HG02852 (cell line): ENCODE measurements around the gene TSC1.

ENCODE experiments used
- ATAC-seq: cut with Tn5 transposase; IDR thresholded peaks from one replicate; pipeline ENCODE4 v1.9.1; 2021; ENCODE audit warnings: mild to moderate bottlenecking, moderate library complexity; ENCODE audit not compliant: unreplicated experiment

TSC1 gene

DNA sequence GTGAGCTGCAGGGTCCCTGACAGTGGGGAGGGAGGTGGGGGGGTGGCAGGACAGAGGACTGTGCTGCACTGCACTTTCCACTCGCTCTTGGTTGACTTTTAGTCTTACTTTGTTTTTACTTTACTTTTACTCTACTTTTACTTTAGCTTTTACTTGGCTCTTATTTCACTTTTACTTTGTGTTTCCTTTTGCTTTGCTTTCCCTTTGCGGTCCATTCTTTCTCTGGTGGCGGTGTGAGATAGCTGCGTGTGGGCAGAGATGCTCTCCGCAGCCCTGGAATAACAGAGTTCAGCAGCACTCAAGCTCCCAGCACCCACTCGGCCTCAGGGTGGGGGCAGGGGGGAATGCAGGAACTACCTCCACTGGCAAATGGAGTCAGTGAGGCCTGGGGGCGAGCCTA lies 71.0 kb downstream of the TSC1 start:
- no peak for ATAC-seq

DNA sequence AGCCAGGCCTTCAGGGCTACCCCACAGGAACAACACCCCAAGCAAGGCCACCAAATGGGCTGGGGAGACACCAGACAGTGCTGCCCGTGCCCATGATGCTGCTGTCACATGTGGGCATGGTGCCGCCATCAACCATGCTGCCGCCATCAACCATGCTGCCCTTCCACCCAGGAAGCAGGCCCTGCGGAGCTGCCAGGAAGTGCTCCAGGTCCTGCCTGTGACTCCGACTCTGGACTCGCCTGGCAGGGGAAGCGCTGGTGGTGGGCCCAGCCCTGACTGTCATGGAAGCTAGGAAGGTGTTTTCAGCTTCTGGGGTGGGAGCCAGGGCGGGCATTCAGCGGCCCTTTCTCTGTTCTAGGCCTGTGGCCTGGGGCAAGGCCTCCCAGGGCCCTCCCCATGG lies 75.2 kb downstream of the TSC1 start:
- ATAC-seq, result no peak

DNA sequence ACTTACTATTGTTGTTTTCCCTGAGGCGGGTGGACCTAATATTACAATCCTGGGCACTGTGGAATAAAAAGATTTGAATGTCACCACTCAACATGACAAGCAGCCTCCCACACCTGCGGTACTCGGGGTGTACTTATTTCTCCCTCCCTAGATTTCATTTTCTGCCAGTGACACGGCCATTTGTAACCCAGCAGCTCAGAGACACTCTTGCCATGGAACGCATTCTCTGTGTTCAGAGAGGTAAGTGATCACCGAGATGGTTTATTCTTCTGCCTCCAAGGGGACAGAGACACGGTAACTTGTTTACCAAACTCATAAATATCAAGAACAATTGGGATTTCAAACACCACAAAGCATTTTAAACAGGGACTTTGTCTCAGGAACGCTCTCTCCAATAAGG lies 77.5 kb downstream of the TSC1 start:
- ATAC-seq, result no peak

DNA sequence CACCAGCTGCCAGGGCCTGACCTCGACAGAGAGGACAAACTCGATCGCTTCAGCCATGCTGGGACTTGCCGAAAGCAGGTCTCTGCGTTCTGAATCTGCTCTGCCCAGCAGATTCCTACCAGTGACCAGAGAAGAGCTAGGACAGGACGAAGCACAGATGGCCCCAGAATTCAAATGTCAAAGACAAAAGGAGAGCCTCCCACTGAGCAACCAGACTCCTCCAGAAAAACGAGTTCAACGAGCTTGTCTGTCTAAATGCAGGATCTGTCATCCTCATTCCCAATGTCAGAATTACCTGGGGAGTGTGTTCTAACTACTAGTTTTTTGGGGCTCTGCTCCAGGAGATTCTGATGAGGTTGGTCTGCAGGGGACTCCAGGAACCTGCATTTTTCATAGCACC lies 79.7 kb downstream of the TSC1 start:
- ATAC-seq, result no peak

DNA sequence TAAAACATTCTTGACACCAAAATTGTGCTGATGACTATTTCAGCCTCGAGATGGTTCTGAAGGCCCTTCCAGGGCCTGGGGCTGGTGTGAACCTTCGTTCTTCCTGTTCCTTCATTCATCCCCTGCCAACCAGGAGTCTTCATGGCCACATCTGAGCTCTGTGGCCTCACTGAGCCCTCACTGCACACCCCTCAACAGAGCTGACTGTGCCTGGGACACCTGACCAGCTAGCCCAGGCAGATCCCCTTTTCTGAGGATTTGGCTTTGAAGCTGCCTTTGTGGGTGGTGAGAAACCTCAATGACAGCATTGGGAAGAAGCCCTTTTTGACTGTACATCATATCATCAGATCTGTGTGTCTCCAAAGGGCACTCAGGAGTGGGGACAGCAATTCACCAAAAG lies 80.1 kb downstream of the TSC1 start:
- no peak for ATAC-seq

DNA sequence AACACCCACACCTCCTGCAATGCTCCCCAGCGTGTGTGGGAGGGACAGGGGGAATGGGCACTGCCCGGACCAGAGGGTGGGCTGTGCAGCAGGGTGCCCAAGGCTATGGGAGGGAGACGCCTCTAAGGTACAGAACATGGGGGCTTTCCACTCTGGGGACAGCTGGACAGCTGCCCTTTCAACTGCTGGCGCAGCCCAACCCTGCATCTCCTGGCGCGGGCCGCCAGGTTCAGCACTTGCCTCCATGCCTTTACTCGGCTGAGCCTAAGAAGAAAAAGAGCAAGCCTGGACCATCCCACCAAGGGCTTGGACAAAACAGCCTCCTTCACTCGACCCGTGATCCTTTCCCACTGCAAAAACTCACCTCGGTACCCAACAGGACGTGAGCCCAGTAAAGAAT lies 81.3 kb downstream of the TSC1 start:
- ATAC-seq, result no peak

DNA sequence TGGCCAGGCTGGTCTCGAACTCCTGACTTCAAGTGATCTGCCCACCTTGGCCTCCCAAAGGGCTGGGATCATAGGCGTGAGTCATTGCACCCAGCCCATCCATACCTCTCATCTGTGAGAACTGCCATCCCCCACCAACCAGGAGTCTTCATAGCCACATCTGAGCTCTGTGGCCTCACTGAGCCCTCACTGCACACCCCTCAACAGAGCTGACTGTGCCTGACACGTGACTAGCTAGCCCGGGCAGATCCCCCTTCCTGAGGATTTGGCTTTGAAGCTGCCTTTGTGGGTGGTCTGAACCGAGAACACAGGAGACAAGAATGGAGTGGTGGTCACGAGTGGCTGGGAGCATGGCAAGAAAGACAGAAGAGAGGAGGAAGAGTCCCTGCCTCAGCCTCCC lies 81.9 kb downstream of the TSC1 start:
- no peak for ATAC-seq

DNA sequence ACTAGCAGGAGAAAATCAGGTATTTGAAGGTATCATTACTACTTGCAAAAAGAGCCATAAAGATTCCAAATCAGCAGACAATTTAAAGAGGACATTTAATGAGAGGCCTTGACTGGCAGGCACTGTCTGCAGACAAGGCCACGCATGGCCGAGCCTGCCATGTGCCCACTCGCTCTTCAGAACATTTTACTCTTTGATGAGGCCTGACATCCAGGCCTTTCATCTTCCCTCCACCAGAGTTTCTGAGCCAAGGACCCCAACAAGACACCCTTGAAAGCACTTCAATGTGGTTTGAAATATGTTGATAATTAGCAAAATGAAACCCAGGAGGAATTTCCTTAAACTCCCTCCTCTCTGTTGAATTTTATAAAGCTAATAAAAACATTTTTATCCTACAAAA lies 82.8 kb downstream of the TSC1 start:
- no peak for ATAC-seq

DNA sequence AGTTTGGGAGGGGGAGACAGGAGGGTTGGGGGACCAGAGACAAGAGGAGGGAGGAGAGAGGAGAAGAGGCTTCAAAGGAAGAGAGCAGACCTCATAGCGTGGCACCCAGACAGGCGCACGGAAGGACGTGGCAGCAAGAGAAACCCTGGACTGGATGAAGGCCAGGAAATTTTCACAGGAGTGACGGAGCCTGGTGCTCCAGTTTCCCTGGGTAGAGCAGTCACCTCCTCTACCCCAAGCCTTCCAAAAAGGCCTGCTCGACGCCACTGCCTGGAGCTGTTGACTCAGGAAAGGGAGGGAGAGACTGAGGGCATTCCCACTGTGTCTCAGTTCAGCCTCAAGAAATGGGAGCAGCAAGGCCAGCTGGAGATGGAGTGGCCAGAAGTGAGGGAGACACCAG lies 85.7 kb downstream of the TSC1 start:
- ATAC-seq, result no peak

DNA sequence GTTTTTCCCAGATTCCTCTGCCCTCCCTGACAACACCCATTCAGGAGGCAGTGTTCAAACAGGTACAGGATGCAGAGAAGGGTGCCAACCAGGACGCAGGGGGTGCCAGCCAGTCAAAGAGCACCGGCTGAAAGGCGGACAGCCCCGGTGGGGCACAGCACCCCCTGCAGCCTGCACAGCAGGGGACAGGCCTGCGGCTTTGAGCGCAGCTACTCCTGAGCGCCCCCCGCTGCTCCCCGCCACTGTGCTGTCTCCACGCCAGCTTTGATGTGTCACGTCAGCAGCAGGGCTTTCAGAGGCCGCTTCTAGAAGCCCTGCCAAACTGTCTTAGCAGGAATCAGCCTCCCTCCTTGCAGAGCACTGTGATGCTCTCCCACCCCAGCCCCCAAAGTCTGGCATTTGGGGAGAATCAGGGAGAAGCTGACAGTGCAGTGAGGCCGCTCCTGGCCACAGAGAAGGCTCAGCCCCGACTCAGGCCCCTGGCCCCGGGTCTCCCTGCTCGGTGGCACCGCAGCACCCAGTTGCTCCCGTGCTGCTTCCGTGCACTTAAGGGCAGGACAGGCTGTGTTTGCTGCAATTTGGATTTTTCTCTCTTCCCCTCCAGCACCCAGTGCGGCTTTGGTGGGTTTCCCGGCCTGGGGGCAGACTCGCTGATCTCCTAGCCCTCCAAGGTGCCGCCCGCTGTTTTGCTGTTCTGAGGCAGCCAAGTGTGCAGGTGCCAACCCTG lies 86.6 kb downstream of the TSC1 start:
- ATAC-seq, result no peak

DNA sequence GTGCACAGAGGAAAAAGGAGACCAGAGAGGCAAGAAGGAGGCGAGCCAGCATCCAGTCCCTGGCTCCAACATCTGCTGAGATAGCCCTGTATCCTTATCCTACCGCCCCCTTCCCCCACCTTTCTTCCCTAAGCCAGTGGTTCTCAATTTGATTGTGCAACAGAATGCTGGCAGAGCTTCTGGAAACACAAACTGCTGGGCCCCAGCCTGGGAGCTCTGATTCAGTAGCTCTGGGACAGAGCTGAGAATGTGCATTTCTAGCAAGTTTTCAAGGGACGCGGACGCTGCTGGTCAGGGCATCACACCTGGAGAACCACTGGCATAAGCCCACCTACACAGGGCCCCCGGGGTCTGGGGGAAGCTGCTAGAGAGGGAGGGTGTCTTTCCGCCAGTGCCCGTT lies 87.4 kb downstream of the TSC1 start:
- no peak for ATAC-seq

DNA sequence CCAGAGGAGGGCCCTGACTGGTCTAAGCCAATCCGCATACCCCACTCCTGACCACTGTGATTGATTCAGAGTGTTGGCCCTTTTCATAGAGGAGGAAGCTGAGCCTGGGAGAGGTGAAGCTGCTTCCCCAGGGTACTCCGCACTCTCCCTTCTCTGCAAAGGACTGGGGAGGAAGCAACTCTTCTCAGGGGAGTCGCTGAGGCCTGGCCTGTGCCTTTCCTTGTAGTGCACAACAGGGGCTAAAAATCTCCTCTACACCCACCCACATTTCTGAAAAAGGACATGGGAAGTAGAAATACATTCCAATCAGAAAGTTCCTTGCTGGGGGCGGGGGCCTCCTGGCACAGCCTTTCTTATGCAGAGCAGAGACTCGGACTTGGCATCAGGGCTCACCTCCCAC lies 88.5 kb downstream of the TSC1 start:
- no peak for ATAC-seq

DNA sequence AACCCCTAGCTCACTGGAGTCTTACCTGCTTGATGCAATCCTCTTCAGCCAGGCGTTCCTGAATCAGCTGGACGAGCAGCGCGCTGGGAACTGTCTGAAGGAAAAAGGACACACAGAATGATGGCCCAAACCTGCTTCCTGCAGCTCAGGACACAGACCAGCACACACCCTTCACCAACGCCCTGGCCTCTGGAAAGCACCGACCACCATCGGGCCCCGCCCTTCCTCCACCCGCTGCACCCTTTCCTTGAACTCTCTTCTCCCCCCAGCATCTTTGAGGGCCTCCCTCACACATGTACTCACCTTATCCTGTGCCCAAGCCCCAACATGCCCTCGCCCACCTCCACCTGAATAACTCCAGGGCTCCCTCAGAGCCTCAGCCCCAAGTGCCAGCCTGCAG lies 89.6 kb downstream of the TSC1 start:
- ATAC-seq, result no peak

DNA sequence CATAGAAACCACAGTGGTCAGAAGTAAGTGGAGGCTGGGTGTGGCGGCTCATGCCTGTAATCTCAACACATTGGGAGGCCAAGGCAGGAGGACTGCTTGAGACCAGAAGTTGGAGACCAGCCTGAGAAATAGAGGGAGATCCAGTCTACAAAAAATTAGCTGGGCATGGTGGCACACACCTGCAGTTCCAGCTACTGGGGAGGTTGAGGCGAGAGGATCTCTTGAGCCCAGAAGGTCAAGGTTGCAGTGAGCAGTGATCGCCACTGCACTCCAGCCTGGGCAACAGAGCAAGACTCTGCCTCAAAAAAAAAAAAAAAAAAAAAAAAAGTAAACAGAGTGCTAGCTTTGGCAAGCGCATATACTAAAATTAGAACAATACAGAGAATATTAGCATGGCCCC lies 90.9 kb downstream of the TSC1 start:
- no peak for ATAC-seq

DNA sequence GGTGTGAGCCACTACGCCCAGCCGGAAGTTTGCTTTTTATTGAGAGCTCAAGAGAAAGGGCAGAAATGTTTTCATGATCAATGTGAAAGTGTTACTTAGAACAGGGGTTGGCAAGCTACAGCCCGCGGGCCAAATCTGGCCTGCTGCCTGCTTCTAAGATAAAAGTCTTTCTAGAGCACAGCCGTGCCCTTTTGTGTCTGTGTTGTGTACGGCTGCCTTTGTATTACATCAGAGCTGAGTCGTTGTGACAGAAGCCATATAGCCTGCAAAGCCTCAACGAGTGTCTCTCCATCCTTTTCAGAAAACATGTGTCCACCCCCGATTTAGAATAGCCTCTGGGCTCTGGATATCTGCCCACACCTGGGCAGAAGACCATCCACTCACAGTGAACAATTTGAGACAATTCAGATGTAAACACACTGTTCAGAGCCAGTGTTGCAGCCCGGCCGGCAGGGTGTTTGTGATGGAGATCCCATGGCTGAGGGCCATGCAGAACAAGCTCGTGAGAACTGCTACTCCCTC lies 95.2 kb downstream of the TSC1 start:
- no peak for ATAC-seq

DNA sequence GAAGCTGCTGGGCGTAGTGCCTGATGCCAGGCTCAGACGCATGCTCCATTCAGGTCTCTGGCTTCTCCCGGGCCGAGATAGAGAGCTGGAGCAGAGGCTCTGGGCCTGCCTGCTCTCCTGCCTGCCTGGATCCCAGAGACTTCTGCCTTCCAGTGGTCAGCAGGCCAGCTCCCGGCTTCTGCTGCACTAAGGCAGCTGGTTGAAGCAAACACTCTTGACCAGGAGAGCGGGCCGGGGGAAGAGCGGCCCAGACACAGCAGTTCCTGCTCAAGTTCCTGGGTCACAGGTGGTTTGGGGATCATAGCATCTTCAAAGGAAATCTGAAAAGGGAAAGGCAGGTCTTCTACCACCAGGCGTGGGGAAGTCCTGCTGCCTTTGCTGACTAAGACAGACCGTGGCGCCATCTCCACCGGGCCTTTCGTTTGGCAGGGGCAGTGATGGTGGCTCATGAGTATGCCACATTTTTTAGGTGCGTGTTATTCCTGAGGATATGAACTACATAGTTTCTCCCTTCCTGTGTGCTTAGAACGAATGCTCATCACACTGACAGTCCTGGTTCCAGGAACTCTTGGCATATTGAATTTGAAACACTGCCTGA lies 97.4 kb downstream of the TSC1 start:
- ATAC-seq, result no peak

DNA sequence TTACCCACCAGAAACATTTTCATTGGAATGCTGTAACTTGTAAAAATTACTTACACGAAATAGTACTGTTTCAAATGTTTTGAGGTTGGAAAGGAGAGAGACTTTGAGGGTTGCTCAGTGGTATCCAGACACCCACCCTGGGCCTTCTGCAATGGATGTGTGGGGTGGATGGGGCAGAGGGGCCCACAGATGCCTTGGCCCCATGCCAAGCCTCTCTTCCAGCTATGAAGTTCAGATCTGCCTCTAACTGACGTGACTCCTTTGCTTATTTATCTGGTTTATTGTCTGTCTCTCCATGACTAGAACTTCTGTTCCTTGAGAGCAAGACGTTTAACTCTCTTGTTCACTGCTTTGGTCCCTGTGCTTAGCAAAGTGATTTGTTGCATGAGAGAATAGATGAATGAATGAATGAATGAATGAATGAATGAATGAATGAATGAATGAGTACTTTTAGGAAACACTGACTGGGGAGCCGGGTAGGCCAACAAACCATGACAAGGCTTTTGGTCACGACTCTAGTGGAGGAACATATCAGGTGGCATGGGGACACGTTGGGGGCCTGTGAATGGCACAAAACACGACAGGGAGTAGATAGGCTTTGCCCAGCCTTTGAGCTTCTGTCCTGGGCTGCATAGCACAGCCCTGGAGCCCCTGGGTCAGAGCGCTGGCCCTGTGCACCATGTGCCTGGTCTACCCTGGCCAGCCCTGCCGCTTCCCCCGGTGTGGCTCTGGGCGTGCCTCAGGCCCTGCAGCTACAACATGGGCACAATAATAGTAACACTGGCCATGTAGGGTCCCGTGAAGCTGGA lies 98.1 kb downstream of the TSC1 start:
- no peak for ATAC-seq

DNA sequence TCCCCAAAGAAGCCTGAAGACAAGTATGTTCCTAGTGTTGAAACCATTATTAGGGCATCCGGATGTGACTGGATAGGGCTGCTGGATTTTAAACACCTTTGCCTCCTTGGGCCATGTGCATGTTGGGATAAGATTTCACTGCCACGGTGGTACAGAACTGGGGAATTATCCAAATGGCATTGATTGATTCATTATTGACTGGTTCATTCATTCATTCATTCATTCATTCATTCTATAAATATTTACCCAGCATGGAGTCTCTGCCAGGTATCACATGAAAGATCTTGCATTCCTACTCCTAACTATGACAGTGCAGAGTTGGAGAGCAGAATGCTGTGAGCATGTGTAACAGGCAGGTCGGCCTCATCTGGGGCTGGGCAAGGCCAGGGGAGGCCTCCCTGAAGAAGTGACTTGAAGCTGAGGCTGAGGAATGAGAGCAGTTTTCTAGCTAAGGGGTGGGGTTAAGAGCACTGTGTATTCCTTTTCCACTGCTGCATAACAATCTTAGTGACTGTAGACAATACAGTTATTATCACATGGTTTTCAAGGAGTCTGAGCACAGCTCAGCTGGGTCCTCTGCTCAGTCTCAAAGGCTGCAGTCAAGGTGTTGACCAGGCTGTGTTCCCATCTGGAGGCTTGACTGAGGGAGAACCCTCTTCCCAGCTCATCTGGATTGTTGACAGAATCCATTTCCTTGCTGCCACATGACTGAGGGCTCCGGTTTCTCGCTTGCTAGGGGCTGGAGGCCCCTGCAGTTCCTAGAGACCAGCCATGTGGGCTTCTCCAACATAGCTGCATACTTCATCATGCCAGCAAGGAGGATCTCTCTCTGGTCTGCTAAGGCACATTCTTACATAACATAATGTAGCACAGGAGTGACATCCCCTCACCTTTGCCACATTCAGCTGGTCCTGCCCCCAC lies 102.0 kb downstream of the TSC1 start:
- no peak for ATAC-seq
